H1 (cell line): ENCODE measurements around the gene RNF168. TPM values are rescaled to one million over a fixed set of nuclear protein-coding genes. Genes with fewer than 3 reads are reported as not detected.
A peak's percentile ranks its signal among the peaks of the same experiment; 100 is the strongest.
"Not testable (repeated sequence)": the region's sequence is repeated elsewhere in the genome, so short reads cannot be mapped to it uniquely, and the experiment has no call there.

Experiments used
- CTCF ChIA-PET: fragments of 300-600 bp; sonication (Branson Sonifier 250); formaldehyde crosslinking; loops from one replicate; lab custom pipeline; 2021; ENCODE audit not compliant: partially characterized antibody; lab: Charles Lee
- POLR2A ChIA-PET: fragments of 300-600 bp; sonication (Branson Sonifier 250); formaldehyde crosslinking; loops from one replicate; lab custom pipeline; 2021; ENCODE audit warnings: inconsistent platforms; ENCODE audit not compliant: partially characterized antibody; lab: Charles Lee
- DNase-seq, 2 experiments: peaks; one replicate each; pipeline versions ENCODE4 v3.0.0 to v3.0.0-alpha.2; 2010 to 2022; ENCODE audit warnings: low spot score in 2 of 2, low read depth in 1 of 2, mixed read lengths in 1 of 2
- FAIRE-seq: peaks from 2 replicates; lab custom pipeline; 2011; peaks lifted over from hg19 to GRCh38; lab: Jason Lieb, UNC
- H2AFZ ChIP-seq: 2 replicates; pipeline ENCODE4 v1.8.1; 2012; ENCODE audit warnings: low read length, inconsistent platforms
- H2AK5ac ChIP-seq: 2 replicates; pipeline ENCODE4 v1.6.1; 2013; ENCODE audit warnings: low read depth, low read length
- H2BK120ac ChIP-seq: replicated peaks from 2 replicates; pipeline ENCODE3; 2013; ENCODE audit warnings: low read depth, low read length, inconsistent platforms
- H2BK12ac ChIP-seq: 2 replicates; pipeline ENCODE4 v1.6.1; 2013; ENCODE audit warnings: low read depth, low read length
- H2BK15ac ChIP-seq: 2 replicates; pipeline ENCODE4 v1.6.1; 2013; ENCODE audit warnings: low read length
- H2BK20ac ChIP-seq: 2 replicates; pipeline ENCODE4 v1.6.1; 2013; ENCODE audit warnings: low read length
- H2BK5ac ChIP-seq: 2 replicates; pipeline ENCODE4 v1.6.1; 2013; ENCODE audit warnings: low read depth, low read length
- H3K14ac ChIP-seq: 2 replicates; pipeline ENCODE4 v1.6.1; 2013; ENCODE audit warnings: inconsistent platforms; ENCODE audit not compliant: insufficient read length
- H3K18ac ChIP-seq: 2 replicates; pipeline ENCODE4 v1.6.1; 2013; ENCODE audit warnings: low read length; ENCODE audit errors: extremely low read depth
- H3K23ac ChIP-seq: 2 replicates; pipeline ENCODE4 v1.6.1; 2013; ENCODE audit warnings: inconsistent platforms; ENCODE audit not compliant: insufficient read length
- H3K23me2 ChIP-seq: 2 replicates; pipeline ENCODE4 v1.6.1; 2013; ENCODE audit warnings: low read depth, low read length
- H3K27ac ChIP-seq: 2 replicates; pipeline ENCODE4 v1.6.1; 2011; ENCODE audit warnings: low read depth, low read length, inconsistent platforms
- H3K27me3 ChIP-seq, 4 experiments: replicated peaks in 1 of 4; 1 replicate in 1 of 4; 2 replicates in 3 of 4; pipeline versions ENCODE4 v1.6.1 to v1.8.1; 2011 to 2013; ENCODE audit warnings: low read length in 3 of 4, mild to moderate bottlenecking in 3 of 4, inconsistent platforms in 2 of 4, mixed read lengths in 2 of 4, moderate library complexity in 1 of 4; ENCODE audit not compliant: control insufficient read depth in 3 of 4, insufficient read depth in 3 of 4; ENCODE audit errors: extremely low read depth in 1 of 4
- H3K36me3 ChIP-seq, 4 experiments: 2 replicates each; pipeline versions ENCODE4 v1.6.1 to v1.8.1; 2011 to 2013; ENCODE audit warnings: mild to moderate bottlenecking in 4 of 4, low read length in 3 of 4, moderate library complexity in 2 of 4, control low read depth in 1 of 4, inconsistent platforms in 1 of 4; ENCODE audit not compliant: insufficient read depth in 4 of 4, control insufficient read depth in 2 of 4
- H3K4ac ChIP-seq: replicated peaks from 2 replicates; pipeline ENCODE3; 2013; ENCODE audit warnings: low read length, low read depth, mixed read lengths, inconsistent platforms; ENCODE audit not compliant: insufficient read length
- H3K4me1 ChIP-seq, 4 experiments: replicated peaks in 1 of 4; 1 replicate in 1 of 4; 2 replicates in 3 of 4; pipeline versions ENCODE4 v1.6.1 to v1.8.1; 2011 to 2013; ENCODE audit warnings: low read length in 3 of 4, inconsistent platforms in 2 of 4, mixed read lengths in 1 of 4; ENCODE audit not compliant: insufficient read depth in 4 of 4, control insufficient read depth in 3 of 4
- H3K4me2 ChIP-seq, 2 experiments: 2 replicates each; pipeline versions ENCODE4 v1.6.1 to v1.8.1; 2011 to 2013; ENCODE audit warnings: low read depth in 2 of 2, low read length in 2 of 2, control low read depth in 1 of 2, inconsistent platforms in 1 of 2, mild to moderate bottlenecking in 1 of 2; ENCODE audit not compliant: insufficient read depth in 1 of 2
- H3K4me3 ChIP-seq, 4 experiments: fragments of 200-600, 300-600 bp in 1 of 4; sonication (generic), shearing (Covaris generic), sonication (Bioruptor Twin) in 1 of 4; 2 replicates each; pipeline versions ENCODE4 v1.5.1 to v1.8.1; 2011 to 2016; ENCODE audit warnings: low read length in 4 of 4, low read depth in 3 of 4, control low read depth in 2 of 4, inconsistent platforms in 2 of 4, mild to moderate bottlenecking in 2 of 4, mixed read lengths in 1 of 4, moderate library complexity in 1 of 4; ENCODE audit not compliant: insufficient read depth in 2 of 4; ENCODE audit errors: extremely low read depth in 1 of 4
- H3K56ac ChIP-seq: replicated peaks from 2 replicates; pipeline ENCODE3; 2013; ENCODE audit warnings: low read depth, mild to moderate bottlenecking, mixed read lengths, low read length, inconsistent platforms; ENCODE audit not compliant: insufficient read length
- H3K79me1 ChIP-seq: 2 replicates; pipeline ENCODE4 v1.6.1; 2013; ENCODE audit warnings: low read depth, low read length, control low read depth
- H3K79me2 ChIP-seq, 2 experiments: 2 replicates each; pipeline versions ENCODE4 v1.6.1 to v1.8.1; 2012 to 2013; ENCODE audit warnings: low read length in 2 of 2, mild to moderate bottlenecking in 2 of 2, inconsistent platforms in 1 of 2; ENCODE audit not compliant: insufficient read depth in 2 of 2, control insufficient read depth in 1 of 2
- H3K9ac ChIP-seq, 4 experiments: replicated peaks in 1 of 4; 1 replicate in 1 of 4; 2 replicates in 3 of 4; pipeline versions ENCODE4 v1.6.1 to v1.8.1; 2011 to 2013; ENCODE audit warnings: low read depth in 3 of 4, low read length in 3 of 4, control low read depth in 2 of 4, mild to moderate bottlenecking in 2 of 4, moderate library complexity in 2 of 4, inconsistent platforms in 1 of 4; ENCODE audit errors: extremely low read depth in 1 of 4
- H3K9me3 ChIP-seq, 2 experiments: 2 replicates each; pipeline versions ENCODE4 v1.6.1 to v1.8.1; 2012 to 2013; ENCODE audit warnings: mild to moderate bottlenecking in 2 of 2, moderate library complexity in 2 of 2, control low read depth in 1 of 2, inconsistent platforms in 1 of 2, low read depth in 1 of 2, low read length in 1 of 2, mixed read lengths in 1 of 2; ENCODE audit not compliant: insufficient read depth in 2 of 2
- H4K20me1 ChIP-seq, 2 experiments: replicated peaks in 1 of 2; 2 replicates each; pipeline versions ENCODE3 to v1.8.1; 2011 to 2013; ENCODE audit warnings: inconsistent platforms in 2 of 2, low read length in 2 of 2, mild to moderate bottlenecking in 1 of 2; ENCODE audit not compliant: insufficient read depth in 2 of 2, control insufficient read depth in 1 of 2
- H4K5ac ChIP-seq: 2 replicates; pipeline ENCODE4 v1.6.1; 2013; ENCODE audit warnings: low read length, low read depth, mixed read lengths, inconsistent platforms; ENCODE audit not compliant: insufficient read length
- H4K8ac ChIP-seq: 2 replicates; pipeline ENCODE4 v1.8.0; 2013; ENCODE audit warnings: mild to moderate bottlenecking, moderate library complexity, low read length, inconsistent platforms; ENCODE audit not compliant: insufficient read depth; ENCODE audit errors: extremely low read depth
- H4K91ac ChIP-seq: replicated peaks from 2 replicates; pipeline ENCODE3; 2013; ENCODE audit warnings: low read length, mixed read lengths, inconsistent platforms; ENCODE audit not compliant: insufficient read length
- ATF3 ChIP-seq: IDR thresholded peaks from 2 replicates; pipeline ENCODE4 v1.6.1; 2011; ENCODE audit warnings: low read depth, mild to moderate bottlenecking, low read length; ENCODE audit not compliant: insufficient read depth
- CREB1 ChIP-seq: IDR thresholded peaks from 2 replicates; pipeline ENCODE4 v1.6.1; 2012; ENCODE audit warnings: inconsistent platforms
- KDM1A ChIP-seq: fragments of 200-600, 300-600 bp; sonication (generic); IDR thresholded peaks from 2 replicates; pipeline ENCODE4 v1.7.1; 2016; ENCODE audit warnings: mild to moderate bottlenecking, low read length, borderline replicate concordance
- KDM5A ChIP-seq: fragments of 200-600 bp; IDR thresholded peaks from 2 replicates; pipeline ENCODE4 v1.7.1; 2012; ENCODE audit warnings: mild to moderate bottlenecking, low read length, inconsistent platforms, mixed read lengths
- MAX ChIP-seq: IDR thresholded peaks from 2 replicates; pipeline ENCODE4 v1.6.1; 2012; ENCODE audit warnings: inconsistent platforms
- POLR2AphosphoS5 ChIP-seq: IDR thresholded peaks from 2 replicates; pipeline ENCODE4 v1.6.1; 2011; ENCODE audit warnings: low read depth, low read length
- RNF2 ChIP-seq: fragments of 200-900, 300-1000 bp; sonication (generic); IDR thresholded peaks from 2 replicates; pipeline ENCODE4 v1.7.1; 2016; ENCODE audit warnings: borderline replicate concordance, low read depth, mild to moderate bottlenecking, antibody characterized with exemption, low read length; ENCODE audit not compliant: poor library complexity, severe bottlenecking; ENCODE audit errors: missing control alignments
- RXRA ChIP-seq: IDR thresholded peaks from 2 replicates; pipeline ENCODE4 v1.6.1; 2011; ENCODE audit warnings: low read depth, mild to moderate bottlenecking, low read length, moderate library complexity; ENCODE audit not compliant: insufficient read depth
- TAF1 ChIP-seq: IDR thresholded peaks from 2 replicates; pipeline ENCODE4 v1.6.1; 2011; ENCODE audit warnings: mild to moderate bottlenecking, low read depth, low read length
- WGBS, 2 experiments: shearing (Covaris generic) in 1 of 2; methylation state at CpG; one replicate each; pipeline versions ENCODE4 v1.1.6 to v1.1.7; 2013 to 2015; ENCODE audit warnings: low lambda C conversion rate in 2 of 2, mixed read lengths in 2 of 2, inconsistent platforms in 1 of 2, low coverage in 1 of 2, missing lambda C conversion rate in 1 of 2; ENCODE audit not compliant: insufficient replicate concordance in 2 of 2, insufficient coverage in 1 of 2, insufficient read length in 1 of 2; ENCODE audit errors: extremely low coverage in 1 of 2, missing lambda C conversion rate in 1 of 2; 5-methylcytosine and 5-hydroxymethylcytosine counted together
- polyA plus RNA-seq, 7 experiments: library from polyadenylated mRNA; depleted of rRNA in 3 of 7; stranded (reverse) in 5 of 7; unstranded in 2 of 7; fragments of >200 nt in 5 of 7; fragments of 200-250 nt in 2 of 7; gene quantifications; 1 replicate in 5 of 7; 2 replicates in 1 of 7; 4 replicates in 1 of 7; pipeline versions ENCODE4 v1.2.1 to v1.2.3, GENCODE V29; 2011 to 2013; ENCODE audit warnings: missing spikeins in 2 of 7, mixed read lengths in 2 of 7
- total RNA-seq: library from RNA; stranded (reverse); fragmentation: NEBNext Ultra II Directional; extraction: Animal tissue kit (Norgen Biotek cat#: 25700); gene quantifications from 2 replicates; pipeline ENCODE4 v1.2.1, GENCODE V29; 2021

Gene RNF168
- total and polyA plus RNA-seq, 2 of the 8 experiments (the other 6 are each of a cell fraction or from before 2014, with no cell fraction given) = 6.3 to 63.5 TPM

- TF ChIP-seq KDM5A = no peak
- no peak for TF ChIP-seq RXRA
- no peak for TF ChIP-seq POLR2AphosphoS5
- no peak for TF ChIP-seq MAX
- no peak for TF ChIP-seq ATF3
- no peak for TF ChIP-seq KDM1A
- TF ChIP-seq RNF2 = no peak
- no peak for TF ChIP-seq TAF1
- no peak for TF ChIP-seq CREB1
Measured at GRCh38 chr3:196504556-196504955, 988 bp upstream of the RNF168 start (continued).

GRCh38 chr3:196504077-196504398, 470 bp upstream of the RNF168 start:
- H3K79me2 ChIP-seq = peaks cover 26 to 40% of the 10 kb centered on the region in 2 experiments
- not testable (repeated sequence) for DNase-seq, H3K9me3 ChIP-seq, H2AFZ ChIP-seq, H2BK15ac ChIP-seq, H4K20me1 ChIP-seq, H4K5ac ChIP-seq, H3K14ac ChIP-seq, H2BK12ac ChIP-seq, H2BK20ac ChIP-seq, H3K36me3 ChIP-seq, H3K9ac ChIP-seq, FAIRE-seq, H4K91ac ChIP-seq, H2AK5ac ChIP-seq, H3K27me3 ChIP-seq, H3K27ac ChIP-seq, H3K4me1 ChIP-seq, H3K23ac ChIP-seq, H2BK5ac ChIP-seq, H3K56ac ChIP-seq, H3K18ac ChIP-seq, H3K79me1 ChIP-seq, H2BK120ac ChIP-seq, H3K4ac ChIP-seq
- H3K4me2 ChIP-seq = peak overlapping the region; percentile 89 to 91
- CTCF ChIA-PET = interaction anchor here (1.2 to 1.6 kb wide), 4 partner anchors 9 to 106 kb away, joined by 3 to 7 read pairs (median 4); no protein-coding TSS in a partner anchor
- peak overlapping the region in 2 of 4 experiments; percentile 92 to 98; a peak in 4 of 8 replicates for H3K4me3 ChIP-seq
- H3K23me2 ChIP-seq = peaks cover 14% of the 10 kb centered on the region
- WGBS, 2 experiments = 39% methylated on average over 6 of the region's 7 CpGs; no CpG with 5 or more reads in 1 of the 2 experiments
- 0 out of 2 replicates have a peak overlapping the region, but pooled peaks have one; percentile 28 for H4K8ac ChIP-seq
- POLR2A ChIA-PET = interaction anchor here (1.2 to 2.3 kb wide), 3 partner anchors 14 to 276 kb away, joined by 3 to 7 read pairs (median 3); no protein-coding TSS in a partner anchor
